HT-29 (cell line): ENCODE measurements around the gene YIPF1. TPM values are rescaled to one million over a fixed set of nuclear protein-coding genes. Genes with fewer than 3 reads are reported as not detected.

Experiments used
- small RNA-seq: library from RNA; depleted of rRNA; stranded (forward); fragments of <200 nt; gene quantifications from one replicate; pipeline ENCODE3, GENCODE V24; 2014
- total RNA-seq: library from RNA; depleted of rRNA; stranded (reverse); fragments of >200 nt; shearing (Covaris generic); gene quantifications from 2 replicates; pipeline ENCODE4 v1.2.3, GENCODE V29; 2014; rRNA removed

Gene YIPF1
- total RNA-seq, 1 experiment from 2014 or later, result 8.5 TPM

Small RNAs within 50 kb of the gene (small RNA-seq; reads per million reads assigned to genes)
- gene AL049745.1, result not detected

Other genes with a start within 250 kb of the YIPF1 start
- not detected in 2 replicates for gene GLIS1, start 150.6 kb downstream of the YIPF1 start, total RNA-seq
- gene NDC1, start 51.5 kb downstream of the YIPF1 start, total RNA-seq, result 28.8 and 29.5 TPM in 2 replicates
- gene DIO1, start 4.4 kb upstream of the YIPF1 start, total RNA-seq, result not detected in 2 replicates
- gene IFT25, start 55.9 kb upstream of the YIPF1 start, total RNA-seq, result 29.1 and 31.7 TPM in 2 replicates
- 32.6 and 40.0 TPM in 2 replicates for gene LRRC42, start 56.6 kb upstream of the YIPF1 start, total RNA-seq
- gene LDLRAD1, start 128.4 kb upstream of the YIPF1 start, total RNA-seq, result not detected in 2 replicates
- gene TMEM59, start 163.4 kb upstream of the YIPF1 start, total RNA-seq, result 193 and 255 TPM in 2 replicates
- 1.2 and 2.0 TPM in 2 replicates for gene TCEANC2, start 163.8 kb upstream of the YIPF1 start, total RNA-seq